ENCODE measurements around the gene GPI.

GPI gene

GRCh38 chr19:34436716-34437115 is 71.7 kb downstream of the GPI start:
- Histone ChIP-seq H3K9ac (ENCODE audit: low read depth, low read length) (no peak overlapping the region), H3K27me3 (ENCODE audit: insufficient read depth, low read length) (no peaks in the 10 kb centered on the region), H3K27ac (ENCODE audit: low read depth, low read length) (no peak overlapping the region), H3K9me3 (ENCODE audit: insufficient read depth, low read depth, low read length) (no peaks in the 10 kb centered on the region), H3K4me1 (ENCODE audit: insufficient read depth, low read length) (no peaks in the 10 kb centered on the region), H3K4me3 (ENCODE audit: low read length) (no peak overlapping the region), H3K36me3 (ENCODE audit: insufficient read depth, low read length) (peaks cover 96% of the 10 kb centered on the region)
- 98% methylated on average over 3 of the region's 3 CpGs for WGBS

- no peak overlapping the region for H3K9ac ChIP-seq (ENCODE audit: low read depth, low read length)
- H3K27ac ChIP-seq (ENCODE audit: low read depth, low read length), result no peak overlapping the region
- peaks cover 97% of the 10 kb centered on the region for H3K36me3 ChIP-seq (ENCODE audit: insufficient read depth, low read length)
- H3K27me3 ChIP-seq (ENCODE audit: insufficient read depth, low read length), result no peaks in the 10 kb centered on the region
- H3K9me3 ChIP-seq (ENCODE audit: insufficient read depth, low read depth, low read length), result no peaks in the 10 kb centered on the region
- 95% methylated on average over 3 of the region's 3 CpGs for WGBS
- no peak overlapping the region for H3K4me3 ChIP-seq (ENCODE audit: low read length)
- H3K4me1 ChIP-seq (ENCODE audit: insufficient read depth, low read length), result no peaks in the 10 kb centered on the region
These were observed 83.2 kb downstream of the GPI start for GRCh38 chr19:34448191-34448590.

All from HUES64 (cell line).